IMR-90 (cell line): Measurements from ENCODE around the gene ROBO1. TPM values are rescaled to one million over a fixed set of nuclear protein-coding genes. Genes with fewer than 3 reads are reported as not detected.

Experiments used
- ATAC-seq: fragments of 200-7000 bp; cut with Tn5 transposase; 2 replicates; pipeline ENCODE4 v1.9.1; 2020; ENCODE audit warnings: low read depth, mild to moderate bottlenecking, moderate library complexity
- BruUV-seq: library from RNA; stranded (reverse); fragments of 400-500 nt; replicated peaks from 2 replicates; lab custom pipeline; 2021; lab: Mats Ljungman, UMichigan
- CTCF ChIA-PET: fragments of 300-600 bp; formaldehyde crosslinking; extraction: SDS; loops from one replicate; lab custom pipeline; 2021; ENCODE audit warnings: antibody characterized with exemption; lab: Yijun Ruan, JAX
- POLR2A ChIA-PET: fragments of 300-600 bp; sonication (Branson Sonifier 250); formaldehyde crosslinking; loops from one replicate; lab custom pipeline; 2022; ENCODE audit warnings: antibody characterized with exemption; ENCODE audit not compliant: unreplicated experiment; lab: Charles Lee
- DNase-seq: peaks from one replicate; pipeline ENCODE4 v3.0.0; 2013
- H2AFZ ChIP-seq: replicated peaks from 2 replicates; pipeline ENCODE3; 2013; ENCODE audit warnings: low read length, mild to moderate bottlenecking; ENCODE audit not compliant: poor library complexity
- H2AK5ac ChIP-seq: 2 replicates; pipeline ENCODE4 v1.6.1; 2013; ENCODE audit warnings: low read depth, low read length, inconsistent platforms
- H2AK9ac ChIP-seq: replicated peaks from 2 replicates; pipeline ENCODE3; 2013; ENCODE audit warnings: mild to moderate bottlenecking, low read depth, low read length, moderate library complexity; ENCODE audit not compliant: poor library complexity
- H2BK120ac ChIP-seq: 2 replicates; pipeline ENCODE4 v1.6.1; 2013; ENCODE audit warnings: low read depth, low read length, inconsistent platforms
- H2BK15ac ChIP-seq: 3 replicates; pipeline ENCODE4 v1.6.1; 2013; ENCODE audit warnings: low read depth, low read length, inconsistent platforms
- H2BK20ac ChIP-seq: 2 replicates; pipeline ENCODE4 v1.6.1; 2013; ENCODE audit warnings: low read depth, mild to moderate bottlenecking, inconsistent platforms, low read length, moderate library complexity
- H2BK5ac ChIP-seq: 2 replicates; pipeline ENCODE4 v1.6.1; 2013; ENCODE audit warnings: mild to moderate bottlenecking, low read depth, low read length, inconsistent platforms; ENCODE audit not compliant: poor library complexity, severe bottlenecking
- H3K14ac ChIP-seq: replicated peaks from 2 replicates; pipeline ENCODE4 v1.6.1; 2013; ENCODE audit warnings: low read depth, low read length, inconsistent platforms
- H3K18ac ChIP-seq: 2 replicates; pipeline ENCODE4 v1.6.1; 2013; ENCODE audit warnings: low read depth, low read length, control low read depth
- H3K23ac ChIP-seq: 2 replicates; pipeline ENCODE4 v1.6.1; 2013; ENCODE audit warnings: low read depth, low read length, inconsistent platforms
- H3K27ac ChIP-seq: 2 replicates; pipeline ENCODE4 v1.5.1; 2013; ENCODE audit warnings: mild to moderate bottlenecking, control low read depth, low read length; ENCODE audit not compliant: insufficient read depth
- H3K27me3 ChIP-seq: 2 replicates; pipeline ENCODE4 v1.6.1; 2013; ENCODE audit warnings: low read length; ENCODE audit not compliant: control insufficient read depth, insufficient read depth
- H3K36me3 ChIP-seq: 2 replicates; pipeline ENCODE4 v1.6.1; 2013; ENCODE audit warnings: low read length, mixed read lengths; ENCODE audit not compliant: control insufficient read depth, insufficient read depth
- H3K4ac ChIP-seq: 2 replicates; pipeline ENCODE4 v1.6.1; 2013; ENCODE audit warnings: low read depth, low read length, inconsistent platforms
- H3K4me1 ChIP-seq: 2 replicates; pipeline ENCODE4 v1.6.1; 2013; ENCODE audit warnings: low read length, mixed read lengths; ENCODE audit not compliant: control insufficient read depth, insufficient read depth
- H3K4me2 ChIP-seq: 2 replicates; pipeline ENCODE4 v1.6.1; 2013; ENCODE audit warnings: low read depth, mild to moderate bottlenecking, control low read depth, low read length, moderate library complexity
- H3K4me3 ChIP-seq: 2 replicates; pipeline ENCODE4 v1.5.1; 2013; ENCODE audit warnings: low read depth, mild to moderate bottlenecking, control low read depth, low read length, moderate library complexity; ENCODE audit not compliant: insufficient read depth
- H3K56ac ChIP-seq: 2 replicates; pipeline ENCODE4 v1.6.1; 2013; ENCODE audit warnings: low read length, inconsistent platforms; ENCODE audit not compliant: insufficient read depth; ENCODE audit errors: extremely low read depth
- H3K79me1 ChIP-seq, 2 experiments: 2 replicates each; pipeline ENCODE4 v1.6.1; 2013; ENCODE audit warnings: low read length in 2 of 2, inconsistent platforms in 1 of 2, low read depth in 1 of 2
- H3K9ac ChIP-seq: 2 replicates; pipeline ENCODE4 v1.6.1; 2013; ENCODE audit warnings: low read depth, low read length, control low read depth
- H3K9me1 ChIP-seq: 2 replicates; pipeline ENCODE4 v1.6.1; 2013; ENCODE audit warnings: low read length, inconsistent platforms; ENCODE audit not compliant: insufficient read depth
- H3K9me3 ChIP-seq: 2 replicates; pipeline ENCODE4 v1.6.1; 2013; ENCODE audit warnings: low read length; ENCODE audit not compliant: control insufficient read depth, insufficient read depth
- H4K20me1 ChIP-seq: 2 replicates; pipeline ENCODE4 v1.6.1; 2013; ENCODE audit warnings: low read length, inconsistent platforms; ENCODE audit not compliant: insufficient read depth
- H4K5ac ChIP-seq: 2 replicates; pipeline ENCODE4 v1.6.1; 2013; ENCODE audit warnings: mild to moderate bottlenecking, low read depth, low read length, control low read depth
- H4K8ac ChIP-seq, 2 experiments: 2 replicates each; pipeline ENCODE4 v1.6.1; 2013; ENCODE audit warnings: low read depth in 2 of 2, low read length in 2 of 2, control low read depth in 1 of 2, inconsistent platforms in 1 of 2
- H4K91ac ChIP-seq: 2 replicates; pipeline ENCODE4 v1.6.1; 2013; ENCODE audit warnings: low read depth, low read length, inconsistent platforms; ENCODE audit not compliant: insufficient read depth
- BHLHE40 ChIP-seq: fragments of 150-350 bp; IDR thresholded peaks from 2 replicates; pipeline ENCODE4 v1.6.1; 2016; ENCODE audit warnings: mild to moderate bottlenecking, low read depth, low read length
- CEBPB ChIP-seq: IDR thresholded peaks from 2 replicates; pipeline ENCODE4 v1.6.1; 2012; ENCODE audit warnings: low read depth, low read length, improper control_type of control experiment
- CHD1 ChIP-seq: IDR thresholded peaks from 2 replicates; pipeline ENCODE4 v1.6.1; 2012; ENCODE audit warnings: low read depth, low read length, improper control_type of control experiment
- CTCF ChIP-seq: conservative IDR thresholded peaks from 2 replicates; pipeline ENCODE4 v1.5.1; 2012; ENCODE audit warnings: mild to moderate bottlenecking, low read depth, low read length, improper control_type of control experiment
- ELK1 ChIP-seq: fragments of 150-350 bp; IDR thresholded peaks from 2 replicates; pipeline ENCODE4 v1.6.1; 2016; ENCODE audit warnings: low read depth, mild to moderate bottlenecking, low read length, moderate library complexity, borderline replicate concordance
- FOS ChIP-seq: fragments of 150-350 bp; IDR thresholded peaks from 2 replicates; pipeline ENCODE4 v1.6.1; 2016; ENCODE audit warnings: low read depth, low read length
- MAFK ChIP-seq: IDR thresholded peaks from 2 replicates; pipeline ENCODE4 v1.6.1; 2012; ENCODE audit warnings: low read depth, low read length, improper control_type of control experiment
- MAZ ChIP-seq: IDR thresholded peaks from 2 replicates; pipeline ENCODE4 v1.6.1; 2012; ENCODE audit warnings: low read depth, mild to moderate bottlenecking, low read length, improper control_type of control experiment, moderate library complexity, borderline replicate concordance
- MXI1 ChIP-seq: IDR thresholded peaks from 2 replicates; pipeline ENCODE4 v1.6.1; 2012; ENCODE audit warnings: low read depth, mild to moderate bottlenecking, low read length, moderate library complexity, borderline replicate concordance
- NFE2L2 ChIP-seq: fragments of 150-350 bp; IDR thresholded peaks from 2 replicates; pipeline ENCODE4 v1.6.1; 2016; ENCODE audit warnings: low read depth, mild to moderate bottlenecking, low read length
- POLR2A ChIP-seq: IDR thresholded peaks from 2 replicates; pipeline ENCODE4 v1.6.1; 2012; ENCODE audit warnings: mild to moderate bottlenecking, low read depth, low read length
- RAD21 ChIP-seq: IDR thresholded peaks from 2 replicates; pipeline ENCODE4 v1.6.1; 2012; ENCODE audit warnings: low read length, improper control_type of control experiment
- RCOR1 ChIP-seq: IDR thresholded peaks from 2 replicates; pipeline ENCODE4 v1.6.1; 2012; ENCODE audit warnings: mild to moderate bottlenecking, low read length, improper control_type of control experiment; ENCODE audit not compliant: insufficient replicate concordance
- RFX5 ChIP-seq: IDR thresholded peaks from 2 replicates; pipeline ENCODE4 v1.8.0; 2012; ENCODE audit warnings: low read depth, mild to moderate bottlenecking, low read length, moderate library complexity
- SMC3 ChIP-seq: fragments of 150-350 bp; IDR thresholded peaks from 2 replicates; pipeline ENCODE4 v1.6.1; 2016; ENCODE audit warnings: low read depth, mild to moderate bottlenecking, antibody characterized with exemption, low read length, moderate library complexity
- USF2 ChIP-seq: fragments of 150-350 bp; IDR thresholded peaks from 2 replicates; pipeline ENCODE4 v1.6.1; 2017; ENCODE audit warnings: mild to moderate bottlenecking, antibody characterized with exemption, low read length, low read depth
- WGBS, 2 experiments: methylation state at CpG; one replicate each; pipeline versions ENCODE4 v1.1.5 to v1.1.7; 2013; ENCODE audit warnings: missing lambda C conversion rate in 2 of 2; ENCODE audit not compliant: insufficient read length in 1 of 2; ENCODE audit errors: extremely low coverage in 2 of 2; 5-methylcytosine and 5-hydroxymethylcytosine counted together
- dilution Hi-C: fragments of 300-500 bp; cut with HindIII; formaldehyde crosslinking; loops from one replicate; pipeline ENCODE4 v1.14.3; 2018; ENCODE audit warnings: low sequenced_read_pairs; ENCODE audit not compliant: unreplicated experiment
- in situ Hi-C: fragments of 300-500 bp; cut with MboI; formaldehyde crosslinking; loops from 3 replicates; pipeline ENCODE4 v1.14.3; 2019; ENCODE audit warnings: low sequenced_read_pairs, inconsistent platforms, mixed read lengths
- intact Hi-C: fragments of 100-400 bp; cut with micrococcal nuclease; formaldehyde crosslinking; loops from 2 replicates; pipeline ENCODE4 v1.10.0; 2022
- polyA plus RNA-seq, 3 experiments: library from polyadenylated mRNA; depleted of rRNA; stranded (reverse); fragments of >200 nt; gene quantifications; 2 replicates each; pipeline ENCODE4 v1.2.3, GENCODE V29; 2012; ENCODE audit warnings: low replicate concordance in 1 of 3
- total RNA-seq: library from RNA; depleted of rRNA; stranded (reverse); fragments of >200 nt; gene quantifications from 2 replicates; pipeline ENCODE4 v1.2.3, GENCODE V29; 2012

The ROBO1 gene
- total and polyA plus RNA-seq, 2 of the 4 experiments (the other 2 are of a cell fraction) = 24.1 to 53.9 TPM

DNA sequence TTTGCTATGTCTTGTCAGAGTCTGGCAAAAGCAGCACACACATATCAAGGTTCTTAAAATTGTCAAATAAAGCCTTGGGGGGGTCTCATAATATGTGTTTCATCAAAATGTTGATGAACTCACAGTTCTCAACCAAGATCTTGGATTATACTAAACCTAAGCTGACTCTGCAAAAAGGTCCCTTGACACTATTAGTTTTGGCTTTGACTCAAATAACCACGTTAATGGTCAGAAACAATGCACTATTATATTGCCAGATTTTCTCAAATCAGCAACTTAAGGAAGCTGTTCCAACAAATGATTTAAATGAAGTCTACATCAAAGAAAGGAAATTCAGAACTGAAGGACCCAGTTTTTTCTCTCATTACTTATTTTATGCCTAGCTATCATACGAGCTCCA lies 1063.9 kb downstream of the ROBO1 start:
- BruUV-seq = no TSS peak

More for the DNA sequence above, 1063.9 kb downstream of the ROBO1 start:
- Histone ChIP-seq H4K8ac (no peak overlapping the region), H3K79me1 (no peaks in the 10 kb centered on the region), H2BK20ac (no peak overlapping the region), H4K5ac (no peak overlapping the region), H3K4ac (no peak overlapping the region), H2BK15ac (no peak overlapping the region), H4K20me1 (no peaks in the 10 kb centered on the region), H3K9me3 (no peaks in the 10 kb centered on the region), H2BK120ac (no peak overlapping the region), H2BK5ac (no peak overlapping the region), H2AK5ac (no peak overlapping the region), H3K27me3 (no peaks in the 10 kb centered on the region), H3K14ac (no peak overlapping the region), H3K4me3 (no peak overlapping the region), H3K27ac (no peak overlapping the region), H3K36me3 (no peaks in the 10 kb centered on the region), H3K4me1 (peaks cover 6% of the 10 kb centered on the region), H3K9me1 (peaks cover 2% of the 10 kb centered on the region; the same call in 1 of the 2 replicates), H3K18ac (no peak overlapping the region), H3K9ac (no peak overlapping the region), H3K56ac (no peak overlapping the region), H4K91ac (no peak overlapping the region), H3K4me2 (no peak overlapping the region), H2AFZ (no peak overlapping the region), H3K23ac (no peak overlapping the region), H2AK9ac (no peak overlapping the region)
- ATAC-seq = no peak
- intact Hi-C loops (no loop called here), dilution Hi-C loops (no loop called here), in situ Hi-C loops (no loop called here)
- no peak for TF ChIP-seq RCOR1
- TF ChIP-seq POLR2A = no peak
- TF ChIP-seq RAD21 = no peak
- no peak for TF ChIP-seq CHD1
- no peak for TF ChIP-seq MAZ
- no peak for TF ChIP-seq FOS
- no peak for TF ChIP-seq MXI1
- no peak for TF ChIP-seq NFE2L2
- TF ChIP-seq RFX5 = no peak
- TF ChIP-seq SMC3 = no peak
- TF ChIP-seq CEBPB = no peak
- no peak for TF ChIP-seq MAFK
- TF ChIP-seq ELK1 = no peak
- TF ChIP-seq USF2 = no peak
- TF ChIP-seq BHLHE40 = no peak
- no peak for TF ChIP-seq CTCF
- ChIA-PET CTCF (no interaction called here), POLR2A (no interaction called here)
- WGBS, 2 experiments = no CpG with 5 or more reads among the region's 2 CpGs
- DNase-seq = no peak
